ENCODE data around the gene COL25A1. TPM values are rescaled to one million over a fixed set of nuclear protein-coding genes. Genes with fewer than 3 reads are reported as not detected.

COL25A1 gene
- total and polyA plus RNA-seq, 4 donors = 0.61 to 4.4 (median 2.1) TPM

DNA sequence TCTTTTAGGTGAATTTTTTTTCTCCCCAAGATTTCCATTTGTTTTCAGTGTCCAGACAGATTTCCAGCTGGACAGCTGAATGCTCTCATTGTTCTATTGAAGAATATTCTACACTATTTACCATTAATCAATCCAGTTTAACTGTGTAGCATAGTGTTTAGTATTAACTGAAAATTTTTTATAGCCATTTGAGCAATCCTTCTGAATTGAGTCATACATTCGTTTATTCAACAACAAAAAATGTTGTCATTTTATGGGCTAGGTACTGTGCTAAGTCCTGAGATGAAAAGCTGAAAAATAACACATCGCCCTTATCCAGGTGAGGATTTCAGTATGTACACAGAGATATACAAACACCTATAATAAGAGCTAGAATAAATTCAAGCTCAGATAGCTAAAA, 223.3 kb downstream of the COL25A1 start (continued):
- TF ChIP-seq, protein P1, sequence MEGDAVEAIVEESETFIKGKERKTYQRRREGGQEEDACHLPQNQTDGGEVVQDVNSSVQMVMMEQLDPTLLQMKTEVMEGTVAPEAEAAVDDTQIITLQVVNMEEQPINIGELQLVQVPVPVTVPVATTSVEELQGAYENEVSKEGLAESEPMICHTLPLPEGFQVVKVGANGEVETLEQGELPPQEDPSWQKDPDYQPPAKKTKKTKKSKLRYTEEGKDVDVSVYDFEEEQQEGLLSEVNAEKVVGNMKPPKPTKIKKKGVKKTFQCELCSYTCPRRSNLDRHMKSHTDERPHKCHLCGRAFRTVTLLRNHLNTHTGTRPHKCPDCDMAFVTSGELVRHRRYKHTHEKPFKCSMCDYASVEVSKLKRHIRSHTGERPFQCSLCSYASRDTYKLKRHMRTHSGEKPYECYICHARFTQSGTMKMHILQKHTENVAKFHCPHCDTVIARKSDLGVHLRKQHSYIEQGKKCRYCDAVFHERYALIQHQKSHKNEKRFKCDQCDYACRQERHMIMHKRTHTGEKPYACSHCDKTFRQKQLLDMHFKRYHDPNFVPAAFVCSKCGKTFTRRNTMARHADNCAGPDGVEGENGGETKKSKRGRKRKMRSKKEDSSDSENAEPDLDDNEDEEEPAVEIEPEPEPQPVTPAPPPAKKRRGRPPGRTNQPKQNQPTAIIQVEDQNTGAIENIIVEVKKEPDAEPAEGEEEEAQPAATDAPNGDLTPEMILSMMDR (IDR thresholded peaks at IDR 0.05; ENCODE audit: low read depth, low read length, missing input control) = no peak
- no peak for TF ChIP-seq JUND (IDR thresholded peaks at IDR 0.05)
- TF ChIP-seq FOXA1 (IDR thresholded peaks at IDR 0.05) = no peak
- no peak for TF ChIP-seq GABPA (IDR thresholded peaks at IDR 0.05 in 1 of 2, conservative IDR thresholded peaks at IDR 0.05 in 1 of 2)
- no peak for TF ChIP-seq HNF4A (conservative IDR thresholded peaks at IDR 0.05)

DNA sequence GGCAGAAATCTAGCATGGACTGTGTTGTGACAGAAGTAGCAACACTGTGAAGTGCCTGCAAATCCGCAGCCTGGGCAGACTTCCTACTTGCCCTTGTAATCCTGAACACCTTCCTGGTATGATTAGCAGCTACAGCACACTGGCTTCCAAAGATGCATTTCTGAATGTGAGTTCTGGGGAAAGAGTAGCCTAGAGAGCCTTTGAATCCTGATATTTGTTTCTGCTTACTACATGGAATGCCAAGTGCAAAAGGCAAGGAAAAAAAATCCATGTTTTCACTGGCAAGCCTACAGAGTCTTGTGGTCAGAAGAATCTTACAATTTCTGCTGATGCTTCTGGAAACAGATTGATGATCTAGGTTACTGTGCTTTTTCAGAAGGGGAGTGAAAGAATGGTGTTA, 223.7 kb downstream of the COL25A1 start:
- H3K36me3 ChIP-seq (ENCODE audit: control insufficient read depth in 4 of 4, insufficient read depth in 3 of 4, low read depth in 1 of 4, low read length in 3 of 4) = no peaks in the 10 kb centered on the region
- 68% methylated on average over 1 of the region's 1 CpG for WGBS
- peaks cover 0 to 6% (median 0%) of the 10 kb centered on the region in 4 donors for H3K27me3 ChIP-seq (ENCODE audit: control insufficient read depth in 4 of 4, insufficient read depth in 4 of 4, low read length in 3 of 4)
- DNase-seq (ENCODE audit: low spot score) = no peak
- TF ChIP-seq RAD21 (IDR thresholded peaks at IDR 0.05) (no peak), HNF4A (conservative IDR thresholded peaks at IDR 0.05) (no peak), FOXA2 (IDR thresholded peaks at IDR 0.05) (no peak), EGR1 (IDR thresholded peaks at IDR 0.05; ENCODE audit: low read depth in 2 of 2) (no peak), JUND (IDR thresholded peaks at IDR 0.05) (no peak), FOXA1 (IDR thresholded peaks at IDR 0.05) (no peak), TAF1 (conservative IDR thresholded peaks at IDR 0.05) (no peak), NR2F2 (IDR thresholded peaks at IDR 0.05) (no peak), RXRA (IDR thresholded peaks at IDR 0.05) (no peak), SP1 (IDR thresholded peaks at IDR 0.05) (no peak), MAX (IDR thresholded peaks at IDR 0.05) (no peak), HNF4G (IDR thresholded peaks at IDR 0.05) (no peak), ZBTB33 (IDR thresholded peaks at IDR 0.05) (no peak), YY1 (IDR thresholded peaks at IDR 0.05) (no peak), GABPA (IDR thresholded peaks at IDR 0.05 in 1 of 2, conservative IDR thresholded peaks at IDR 0.05 in 1 of 2) (no peak)
- TF ChIP-seq, protein P2, sequence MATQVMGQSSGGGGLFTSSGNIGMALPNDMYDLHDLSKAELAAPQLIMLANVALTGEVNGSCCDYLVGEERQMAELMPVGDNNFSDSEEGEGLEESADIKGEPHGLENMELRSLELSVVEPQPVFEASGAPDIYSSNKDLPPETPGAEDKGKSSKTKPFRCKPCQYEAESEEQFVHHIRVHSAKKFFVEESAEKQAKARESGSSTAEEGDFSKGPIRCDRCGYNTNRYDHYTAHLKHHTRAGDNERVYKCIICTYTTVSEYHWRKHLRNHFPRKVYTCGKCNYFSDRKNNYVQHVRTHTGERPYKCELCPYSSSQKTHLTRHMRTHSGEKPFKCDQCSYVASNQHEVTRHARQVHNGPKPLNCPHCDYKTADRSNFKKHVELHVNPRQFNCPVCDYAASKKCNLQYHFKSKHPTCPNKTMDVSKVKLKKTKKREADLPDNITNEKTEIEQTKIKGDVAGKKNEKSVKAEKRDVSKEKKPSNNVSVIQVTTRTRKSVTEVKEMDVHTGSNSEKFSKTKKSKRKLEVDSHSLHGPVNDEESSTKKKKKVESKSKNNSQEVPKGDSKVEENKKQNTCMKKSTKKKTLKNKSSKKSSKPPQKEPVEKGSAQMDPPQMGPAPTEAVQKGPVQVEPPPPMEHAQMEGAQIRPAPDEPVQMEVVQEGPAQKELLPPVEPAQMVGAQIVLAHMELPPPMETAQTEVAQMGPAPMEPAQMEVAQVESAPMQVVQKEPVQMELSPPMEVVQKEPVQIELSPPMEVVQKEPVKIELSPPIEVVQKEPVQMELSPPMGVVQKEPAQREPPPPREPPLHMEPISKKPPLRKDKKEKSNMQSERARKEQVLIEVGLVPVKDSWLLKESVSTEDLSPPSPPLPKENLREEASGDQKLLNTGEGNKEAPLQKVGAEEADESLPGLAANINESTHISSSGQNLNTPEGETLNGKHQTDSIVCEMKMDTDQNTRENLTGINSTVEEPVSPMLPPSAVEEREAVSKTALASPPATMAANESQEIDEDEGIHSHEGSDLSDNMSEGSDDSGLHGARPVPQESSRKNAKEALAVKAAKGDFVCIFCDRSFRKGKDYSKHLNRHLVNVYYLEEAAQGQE (IDR thresholded peaks at IDR 0.05) = no peak
- TF ChIP-seq, protein P1 (IDR thresholded peaks at IDR 0.05; ENCODE audit: low read depth, low read length, missing input control) = no peak
- TF ChIP-seq, protein P3, sequence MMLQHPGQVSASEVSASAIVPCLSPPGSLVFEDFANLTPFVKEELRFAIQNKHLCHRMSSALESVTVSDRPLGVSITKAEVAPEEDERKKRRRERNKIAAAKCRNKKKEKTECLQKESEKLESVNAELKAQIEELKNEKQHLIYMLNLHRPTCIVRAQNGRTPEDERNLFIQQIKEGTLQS (IDR thresholded peaks at IDR 0.05) = no peak
- no peak overlapping the region for H3K9ac ChIP-seq (ENCODE audit: low read depth in 1 of 2, low read length in 2 of 2)
- H3K27ac ChIP-seq (ENCODE audit: low read depth in 1 of 2, low read length in 2 of 2) = no peak overlapping the region
- H3K4me1 ChIP-seq (ENCODE audit: control insufficient read depth in 4 of 4, insufficient read depth in 4 of 4, low read length in 3 of 4) = no peaks in the 10 kb centered on the region
- H3K4me3 ChIP-seq (ENCODE audit: low read depth in 1 of 3, low read length in 3 of 3) = no peak overlapping the region
- H3K9me3 ChIP-seq (ENCODE audit: control insufficient read depth in 4 of 4, low read length in 3 of 4) = no peaks in the 10 kb centered on the region
